ENCODE measurements around the gene DNM3.
"Not testable (repeated sequence)": the region's sequence is repeated elsewhere in the genome, so short reads cannot be mapped to it uniquely, and the experiment has no call there.

DNM3 gene

DNA sequence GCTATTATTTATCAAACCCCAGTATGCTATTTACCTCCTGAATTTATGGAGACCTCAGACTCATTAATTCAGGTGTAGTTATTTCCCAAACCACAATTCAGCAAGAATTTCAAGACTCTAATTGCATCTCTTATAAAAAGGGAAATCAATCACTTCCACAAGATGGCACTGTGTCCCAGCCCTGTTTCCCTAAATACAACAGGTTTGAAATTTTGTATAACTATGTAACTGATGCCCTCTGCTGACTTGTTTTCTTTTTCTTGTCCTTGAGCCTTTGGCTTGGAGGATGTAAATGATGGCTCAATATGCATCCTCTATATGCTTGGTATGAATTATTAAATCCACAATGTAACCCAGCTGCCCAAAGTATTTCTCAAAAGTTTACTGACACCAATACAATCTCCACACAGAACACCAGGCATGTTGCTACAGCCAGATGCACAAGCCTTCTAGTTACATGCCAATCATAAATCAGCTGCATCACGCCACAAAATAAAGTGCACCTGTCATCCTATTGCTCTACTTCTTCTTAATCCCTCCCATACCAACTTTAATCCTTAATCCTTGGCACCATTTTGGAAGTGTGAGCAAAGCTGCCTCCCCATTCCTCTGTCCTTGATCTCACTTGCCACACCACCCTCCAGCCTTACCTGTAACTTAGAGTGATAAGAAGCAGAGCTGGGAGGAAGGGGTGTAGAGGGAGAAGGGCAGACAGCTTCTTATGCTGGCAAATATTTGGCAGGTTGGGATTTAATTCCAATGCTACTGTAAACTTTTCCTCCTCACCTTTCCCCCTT, 588.2 kb downstream of the DNM3 start:
- peak; percentile 87 for DNase-seq (ENCODE audit: low read depth)
- TF ChIP-seq, protein P1, sequence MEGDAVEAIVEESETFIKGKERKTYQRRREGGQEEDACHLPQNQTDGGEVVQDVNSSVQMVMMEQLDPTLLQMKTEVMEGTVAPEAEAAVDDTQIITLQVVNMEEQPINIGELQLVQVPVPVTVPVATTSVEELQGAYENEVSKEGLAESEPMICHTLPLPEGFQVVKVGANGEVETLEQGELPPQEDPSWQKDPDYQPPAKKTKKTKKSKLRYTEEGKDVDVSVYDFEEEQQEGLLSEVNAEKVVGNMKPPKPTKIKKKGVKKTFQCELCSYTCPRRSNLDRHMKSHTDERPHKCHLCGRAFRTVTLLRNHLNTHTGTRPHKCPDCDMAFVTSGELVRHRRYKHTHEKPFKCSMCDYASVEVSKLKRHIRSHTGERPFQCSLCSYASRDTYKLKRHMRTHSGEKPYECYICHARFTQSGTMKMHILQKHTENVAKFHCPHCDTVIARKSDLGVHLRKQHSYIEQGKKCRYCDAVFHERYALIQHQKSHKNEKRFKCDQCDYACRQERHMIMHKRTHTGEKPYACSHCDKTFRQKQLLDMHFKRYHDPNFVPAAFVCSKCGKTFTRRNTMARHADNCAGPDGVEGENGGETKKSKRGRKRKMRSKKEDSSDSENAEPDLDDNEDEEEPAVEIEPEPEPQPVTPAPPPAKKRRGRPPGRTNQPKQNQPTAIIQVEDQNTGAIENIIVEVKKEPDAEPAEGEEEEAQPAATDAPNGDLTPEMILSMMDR (IDR thresholded peaks at IDR 0.05; ENCODE audit: low read length, missing control alignments): peak; percentile 81
- no peak overlapping the region for H3K4me3 ChIP-seq (replicated peaks; ENCODE audit: low read depth, low read length)

DNA sequence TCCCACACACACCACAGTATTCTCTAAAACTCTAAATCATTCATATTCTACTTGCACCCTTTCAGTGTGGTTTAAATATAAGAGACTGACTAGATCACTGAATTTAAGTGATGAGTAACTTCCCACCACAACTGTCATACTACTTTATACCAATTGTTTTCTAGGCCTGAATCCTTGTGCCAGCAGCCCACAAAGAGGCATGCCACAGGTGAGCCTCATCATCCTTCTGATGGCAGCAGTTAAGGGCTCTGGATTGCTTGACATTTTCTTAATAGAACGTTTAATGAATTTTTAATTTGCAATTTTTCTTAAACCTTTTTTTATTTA, 588.8 kb downstream of the DNM3 start:
- no peak overlapping the region for H3K4me3 ChIP-seq (replicated peaks; ENCODE audit: low read depth, low read length)
- DNase-seq (ENCODE audit: low read depth): no peak
- TF ChIP-seq, protein P1 (IDR thresholded peaks at IDR 0.05; ENCODE audit: low read length, missing control alignments): no peak

DNA sequence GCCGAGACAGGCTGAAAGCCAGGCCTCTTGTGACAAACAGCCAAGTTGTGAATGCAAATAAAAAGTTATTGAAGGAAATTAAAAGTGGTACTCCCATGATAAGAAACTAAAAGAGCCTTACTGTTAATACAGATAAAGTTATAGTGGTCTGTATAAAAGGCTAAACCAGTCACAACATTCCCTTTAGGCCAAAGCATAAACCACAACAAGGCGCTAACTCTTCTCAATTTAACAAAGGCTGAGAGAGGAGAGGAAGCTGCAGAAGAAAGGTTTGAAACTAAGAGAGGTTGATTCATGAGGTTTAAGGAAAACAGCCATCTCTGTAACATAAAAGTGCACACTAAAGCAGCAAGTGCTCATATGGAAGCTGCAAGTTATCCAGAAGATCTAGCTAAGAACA, 589.9 kb downstream of the DNM3 start:
- no peak for DNase-seq (ENCODE audit: low read depth)
- no peak overlapping the region for H3K4me3 ChIP-seq (replicated peaks; ENCODE audit: low read depth, low read length)
- TF ChIP-seq, protein P1 (IDR thresholded peaks at IDR 0.05; ENCODE audit: low read length, missing control alignments): no peak

DNA sequence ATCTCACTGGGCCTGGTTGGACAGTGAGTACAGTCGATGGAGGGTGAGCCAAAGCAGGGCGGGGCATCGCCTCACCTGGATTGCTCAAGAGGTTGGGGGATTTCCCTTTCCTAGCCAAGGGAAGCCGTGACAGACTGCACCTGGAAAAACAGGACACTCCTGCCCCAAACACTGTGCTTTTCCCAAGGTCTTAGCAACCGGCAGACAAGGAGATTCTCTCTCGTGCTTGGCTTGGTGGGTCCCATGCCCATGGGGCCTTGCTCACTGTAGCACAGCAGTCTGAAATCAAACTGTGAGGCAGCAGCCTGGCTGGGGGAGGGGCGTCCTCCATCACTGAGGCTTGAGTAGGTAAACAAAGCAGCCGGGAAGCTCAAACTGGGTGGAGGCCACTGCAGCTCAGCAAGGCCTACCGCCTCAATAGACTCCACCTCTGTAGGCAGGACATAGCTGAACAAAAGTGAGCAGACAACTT, 590.5 kb downstream of the DNM3 start:
- TF ChIP-seq, protein P1 (IDR thresholded peaks at IDR 0.05; ENCODE audit: low read length, missing control alignments): no peak
- DNase-seq (ENCODE audit: low read depth): no peak
- H3K4me3 ChIP-seq (replicated peaks; ENCODE audit: low read depth, low read length): no peak overlapping the region

DNA sequence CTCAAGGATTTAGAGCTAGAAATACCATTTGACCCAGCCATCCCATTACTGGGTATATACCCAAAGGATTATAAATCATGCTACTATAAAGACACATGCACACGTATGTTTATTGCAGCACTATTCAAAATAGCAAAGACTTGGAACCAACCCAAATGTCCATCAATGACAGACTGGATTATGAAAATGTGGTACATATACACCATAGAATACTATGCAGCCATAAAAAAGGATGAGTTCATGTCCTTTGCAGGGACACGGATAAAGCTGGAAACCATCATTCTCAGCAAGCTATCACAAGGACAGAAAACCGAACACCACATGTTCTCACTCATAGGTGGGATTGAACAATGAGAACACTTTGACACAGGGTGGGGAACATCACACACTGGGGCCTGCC, 595.9 kb downstream of the DNM3 start:
- H3K4me3 ChIP-seq (replicated peaks; ENCODE audit: low read depth, low read length); DNase-seq (ENCODE audit: low read depth): not testable (repeated sequence)

DNA sequence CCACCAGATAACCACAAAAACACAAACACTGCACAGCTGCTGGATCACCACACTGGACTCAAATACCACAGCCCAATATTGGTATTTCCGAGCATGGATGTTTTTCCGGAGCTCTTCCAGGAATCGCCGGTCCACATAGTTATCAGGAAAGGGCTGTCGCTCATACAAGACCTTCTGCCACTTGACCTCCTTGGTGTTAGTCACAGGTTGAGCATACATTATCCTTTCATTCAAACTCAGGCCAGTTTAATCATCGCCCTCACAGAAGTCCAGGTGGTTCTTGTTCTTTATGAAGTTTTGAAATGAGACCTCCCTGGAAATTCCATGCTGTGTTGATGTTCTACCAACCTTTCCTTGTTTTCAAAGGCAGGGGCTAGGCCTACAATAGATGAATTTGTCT, 601.1 kb downstream of the DNM3 start:
- H3K4me3 ChIP-seq (replicated peaks; ENCODE audit: low read depth, low read length): no peak overlapping the region
- TF ChIP-seq, protein P1 (IDR thresholded peaks at IDR 0.05; ENCODE audit: low read length, missing control alignments): no peak
- DNase-seq (ENCODE audit: low read depth): peak; percentile 24

DNA sequence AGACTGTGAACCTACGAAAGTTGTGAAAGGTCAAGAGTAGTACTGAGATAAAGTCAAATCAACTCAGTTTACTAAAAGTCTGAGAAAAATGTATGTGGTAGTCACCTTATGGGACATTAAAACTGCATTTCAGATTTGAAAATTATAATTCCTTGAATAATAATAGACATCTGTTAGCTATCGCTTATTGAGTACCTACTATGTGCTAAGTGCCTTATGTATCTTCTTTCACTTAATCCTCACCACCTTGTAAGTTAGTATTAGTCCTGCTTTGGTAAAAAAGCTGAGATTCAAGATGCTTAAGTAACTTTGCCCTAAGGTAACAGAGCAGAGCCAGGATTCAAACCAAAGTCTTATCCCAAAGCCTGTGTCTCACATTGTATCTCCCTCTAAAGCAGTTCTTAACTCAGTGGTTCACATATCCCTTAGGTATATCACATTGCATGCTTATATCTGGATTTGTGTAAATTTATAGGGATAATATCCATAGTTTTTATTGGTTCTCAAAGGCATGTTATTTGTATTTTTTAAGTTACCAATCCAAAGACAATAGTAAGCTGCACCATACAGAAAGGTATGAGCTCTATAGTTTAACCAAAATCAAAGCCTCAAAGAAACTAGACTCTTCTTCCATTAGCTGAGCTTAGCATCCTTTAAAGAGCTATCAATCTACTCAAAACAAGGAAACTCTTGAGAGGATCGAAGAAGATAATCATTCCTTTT, 601.7 kb downstream of the DNM3 start:
- H3K4me3 ChIP-seq (replicated peaks; ENCODE audit: low read depth, low read length): peak overlapping the region; percentile 86
- no peak for DNase-seq (ENCODE audit: low read depth)
- TF ChIP-seq, protein P1 (IDR thresholded peaks at IDR 0.05; ENCODE audit: low read length, missing control alignments): no peak
